Effector CD4-positive, alpha-beta T cell (primary cell): ENCODE results near the gene MCTS1.
A peak's percentile ranks its signal among the peaks of the same experiment; 100 is the strongest.
"Not testable (repeated sequence)": the region's sequence is repeated elsewhere in the genome, so short reads cannot be mapped to it uniquely, and the experiment has no call there.

ENCODE experiments used
- DNase-seq: peaks from one replicate; pipeline ENCODE4 v3.0.0-alpha.2; 2020

MCTS1 gene

GRCh38 chrX:120629667-120630537 is 26.0 kb downstream of the MCTS1 start, which contains the start of gene C1GALT1C1:
C1GALT1C1 (minus strand) TSS chrX:120630054; CDS start chrX:120627166, 2,888 bp downstream.
- DNase-seq = peak; percentile 85

GRCh38 chrX:120638619-120639018 is 34.7 kb downstream of the MCTS1 start:
- DNase-seq = no peak

- no peak for DNase-seq
These were observed 39.0 kb downstream of the MCTS1 start for GRCh38 chrX:120642871-120643270.

- DNase-seq = no peak
These were observed 43.2 kb downstream of the MCTS1 start for GRCh38 chrX:120647127-120647526.

- not testable (repeated sequence) for DNase-seq
These were observed 48.4 kb downstream of the MCTS1 start for GRCh38 chrX:120652256-120652655.

- DNase-seq = no peak
These were observed 49.1 kb downstream of the MCTS1 start for GRCh38 chrX:120653000-120653399.

- DNase-seq = no peak
These were observed 56.7 kb downstream of the MCTS1 start for GRCh38 chrX:120660637-120661036.
